ENCODE data around the gene IQCB1. TPM values are rescaled to one million over a fixed set of nuclear protein-coding genes. Genes with fewer than 3 reads are reported as not detected.
"Not testable (repeated sequence)": the region's sequence is repeated elsewhere in the genome, so short reads cannot be mapped to it uniquely, and the experiment has no call there.

IQCB1 gene
- total RNA-seq, 3 donors from 2014 or later (not counting 1 experiment from before 2014, with no cell fraction given) = 42.6 to 44.3 (median 42.6) TPM

GRCh38 chr3:121793078-121793477 is 41.8 kb downstream of the IQCB1 start:
- 77% methylated on average over 3 of the region's 3 CpGs for WGBS (ENCODE audit: insufficient coverage)
- Histone ChIP-seq H3K27me3 (ENCODE audit: control insufficient read depth, insufficient read depth, low read length) (no peaks in the 10 kb centered on the region), H3K4me1 (ENCODE audit: control insufficient read depth, insufficient read depth, low read length) (no peaks in the 10 kb centered on the region), H3K9me3 (ENCODE audit: control insufficient read depth, insufficient read depth, low read length) (no peaks in the 10 kb centered on the region), H3K4me3 (ENCODE audit: low read length) (no peak overlapping the region), H3K36me3 (ENCODE audit: control insufficient read depth, insufficient read depth, low read length) (peaks cover 39% of the 10 kb centered on the region), H3K27ac (ENCODE audit: low read length) (peak overlapping the region; percentile 50)
- H3K27ac Mint-ChIP-seq = no peak overlapping the region
- H3K36me3 Mint-ChIP-seq = peaks cover 31% of the 10 kb centered on the region
- H3K9me3 Mint-ChIP-seq = no peaks in the 10 kb centered on the region
- no peaks in the 10 kb centered on the region for H3K27me3 Mint-ChIP-seq (ENCODE audit: low read depth in 2 of 2)
- no peak for ATAC-seq
- intact Hi-C loops (cut with micrococcal nuclease) = no loop called here
- no peak for DNase-seq
- TF ChIP-seq CTCF (IDR thresholded peaks at IDR 0.05) = no peak
- no peaks in the 10 kb centered on the region for H3K4me1 Mint-ChIP-seq
- no peak overlapping the region for H3K4me3 Mint-ChIP-seq

GRCh38 chr3:121786485-121786884 is 48.4 kb downstream of the IQCB1 start:
- no peaks in the 10 kb centered on the region for H3K9me3 ChIP-seq (ENCODE audit: control insufficient read depth, insufficient read depth, low read length)
- H3K27ac ChIP-seq (ENCODE audit: low read length) = no peak overlapping the region
- Mint-ChIP-seq H3K27me3 (ENCODE audit: low read depth in 2 of 2) (no peaks in the 10 kb centered on the region), H3K4me1 (no peaks in the 10 kb centered on the region), H3K4me3 (no peak overlapping the region), H3K36me3 (peaks cover 29% of the 10 kb centered on the region), H3K9me3 (no peaks in the 10 kb centered on the region), H3K27ac (no peak overlapping the region)
- H3K4me3 ChIP-seq (ENCODE audit: low read length) = no peak overlapping the region
- DNase-seq (no peak), ATAC-seq (no peak)
- no peak for TF ChIP-seq CTCF (IDR thresholded peaks at IDR 0.05)
- H3K4me1 ChIP-seq (ENCODE audit: control insufficient read depth, insufficient read depth, low read length) = no peaks in the 10 kb centered on the region
- intact Hi-C loops (cut with micrococcal nuclease) = no loop called here
- H3K36me3 ChIP-seq (ENCODE audit: control insufficient read depth, insufficient read depth, low read length) = peaks cover 63% of the 10 kb centered on the region
- no peaks in the 10 kb centered on the region for H3K27me3 ChIP-seq (ENCODE audit: control insufficient read depth, insufficient read depth, low read length)
- no CpG with 5 or more reads among the region's 2 CpGs for WGBS (ENCODE audit: insufficient coverage)

- H3K27ac ChIP-seq (ENCODE audit: low read length); intact Hi-C loops (cut with micrococcal nuclease); ATAC-seq; H3K4me1 ChIP-seq (ENCODE audit: control insufficient read depth, insufficient read depth, low read length); H3K4me3 ChIP-seq (ENCODE audit: low read length); H3K9me3 ChIP-seq (ENCODE audit: control insufficient read depth, insufficient read depth, low read length); DNase-seq; H3K27me3 Mint-ChIP-seq (ENCODE audit: low read depth in 2 of 2); H3K4me3 Mint-ChIP-seq; H3K4me1 Mint-ChIP-seq; H3K27ac Mint-ChIP-seq; H3K9me3 Mint-ChIP-seq; H3K27me3 ChIP-seq (ENCODE audit: control insufficient read depth, insufficient read depth, low read length): not testable (repeated sequence)
- H3K36me3 Mint-ChIP-seq = peaks cover 29% of the 10 kb centered on the region
- peaks cover 64% of the 10 kb centered on the region for H3K36me3 ChIP-seq (ENCODE audit: control insufficient read depth, insufficient read depth, low read length)
- WGBS (ENCODE audit: insufficient coverage) = 86% methylated on average over 7 of the region's 8 CpGs
These were observed 52.1 kb downstream of the IQCB1 start for GRCh38 chr3:121782784-121783183.

GRCh38 chr3:121781611-121782010 is 53.2 kb downstream of the IQCB1 start:
- Histone ChIP-seq H3K36me3 (ENCODE audit: control insufficient read depth, insufficient read depth, low read length) (peaks cover 61% of the 10 kb centered on the region), H3K4me3 (ENCODE audit: low read length) (no peak overlapping the region), H3K27ac (ENCODE audit: low read length) (no peak overlapping the region), H3K4me1 (ENCODE audit: control insufficient read depth, insufficient read depth, low read length) (no peaks in the 10 kb centered on the region), H3K27me3 (ENCODE audit: control insufficient read depth, insufficient read depth, low read length) (no peaks in the 10 kb centered on the region), H3K9me3 (ENCODE audit: control insufficient read depth, insufficient read depth, low read length) (no peaks in the 10 kb centered on the region)
- ATAC-seq = no peak
- peaks cover 27% of the 10 kb centered on the region for H3K36me3 Mint-ChIP-seq
- H3K4me3 Mint-ChIP-seq = no peak overlapping the region
- no peaks in the 10 kb centered on the region for H3K27me3 Mint-ChIP-seq (ENCODE audit: low read depth in 2 of 2)
- intact Hi-C loops (cut with micrococcal nuclease) = no loop called here
- H3K9me3 Mint-ChIP-seq = no peaks in the 10 kb centered on the region
- no peak overlapping the region for H3K27ac Mint-ChIP-seq
- DNase-seq = no peak
- H3K4me1 Mint-ChIP-seq = no peaks in the 10 kb centered on the region
- WGBS (ENCODE audit: insufficient coverage) = 100% methylated on average over 3 of the region's 7 CpGs
- TF ChIP-seq CTCF (IDR thresholded peaks at IDR 0.05) = no peak

GRCh38 chr3:121775095-121775494 is 59.8 kb downstream of the IQCB1 start:
- H3K4me1 Mint-ChIP-seq; H3K4me1 ChIP-seq (ENCODE audit: control insufficient read depth, insufficient read depth, low read length); H3K4me3 ChIP-seq (ENCODE audit: low read length); DNase-seq; H3K27ac Mint-ChIP-seq; H3K9me3 Mint-ChIP-seq; H3K27me3 ChIP-seq (ENCODE audit: control insufficient read depth, insufficient read depth, low read length); H3K9me3 ChIP-seq (ENCODE audit: control insufficient read depth, insufficient read depth, low read length); ATAC-seq; H3K27me3 Mint-ChIP-seq (ENCODE audit: low read depth in 2 of 2); H3K4me3 Mint-ChIP-seq; H3K27ac ChIP-seq (ENCODE audit: low read length); intact Hi-C loops (cut with micrococcal nuclease): not testable (repeated sequence)
- H3K36me3 ChIP-seq (ENCODE audit: control insufficient read depth, insufficient read depth, low read length) = peaks cover 57% of the 10 kb centered on the region
- WGBS (ENCODE audit: insufficient coverage) = no CpG with 5 or more reads among the region's 4 CpGs
- H3K36me3 Mint-ChIP-seq = peaks cover 40% of the 10 kb centered on the region
